SIG-M5 treated with dmso at 0.1 percent for 504 hours (cell line): ENCODE data around the gene AGTR1.

Experiments used
- DNase-seq: peaks from one replicate; lab custom pipeline; 2025; ENCODE audit not compliant: unreplicated experiment; lab: John Stamatoyannopoulos, UW

AGTR1 gene

DNA sequence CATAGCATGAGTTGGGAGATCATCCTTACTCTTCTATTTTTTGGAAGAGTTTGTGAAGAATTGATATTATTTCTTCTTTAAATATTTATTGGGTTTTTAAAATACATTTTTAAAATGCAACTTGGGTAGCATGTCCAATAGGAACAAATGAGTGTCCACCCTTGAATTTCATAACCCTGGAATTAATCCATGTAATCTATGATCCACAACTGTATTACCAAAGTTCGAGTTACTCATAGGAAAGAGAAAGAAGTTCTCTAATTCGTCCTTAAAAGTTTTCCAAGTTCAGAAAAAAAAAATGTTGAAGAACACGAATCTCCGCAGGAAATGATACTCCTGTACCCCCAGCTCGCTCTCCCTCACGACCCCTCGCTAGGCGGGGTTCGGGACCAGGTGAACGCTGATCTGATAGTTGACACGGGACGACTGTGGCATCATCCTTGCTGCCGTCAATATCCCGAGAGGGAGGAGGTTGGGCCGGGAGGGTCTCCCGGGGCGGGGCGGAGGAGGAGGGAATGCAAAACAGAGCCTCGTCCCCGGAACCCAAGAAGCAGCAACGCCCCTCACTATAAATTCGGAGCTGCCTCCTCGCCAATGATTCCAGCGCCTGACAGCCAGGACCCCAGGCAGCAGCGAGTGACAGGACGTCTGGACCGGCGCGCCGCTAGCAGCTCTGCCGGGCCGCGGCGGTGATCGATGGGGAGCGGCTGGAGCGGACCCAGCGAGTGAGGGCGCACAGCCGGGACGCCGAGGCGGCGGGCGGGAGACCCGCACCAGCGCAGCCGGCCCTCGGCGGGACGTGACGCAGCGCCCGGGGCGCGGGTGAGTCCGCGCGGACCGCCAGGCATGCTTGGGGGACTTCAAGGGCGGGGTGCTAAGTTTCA, at the start of gene AGTR1:
AGTR1 (plus strand) TSS at position 598 of the 884 bp plus-strand sequence. CDS start 43,133 bp downstream, outside the sequence.
- no peak for DNase-seq

DNA sequence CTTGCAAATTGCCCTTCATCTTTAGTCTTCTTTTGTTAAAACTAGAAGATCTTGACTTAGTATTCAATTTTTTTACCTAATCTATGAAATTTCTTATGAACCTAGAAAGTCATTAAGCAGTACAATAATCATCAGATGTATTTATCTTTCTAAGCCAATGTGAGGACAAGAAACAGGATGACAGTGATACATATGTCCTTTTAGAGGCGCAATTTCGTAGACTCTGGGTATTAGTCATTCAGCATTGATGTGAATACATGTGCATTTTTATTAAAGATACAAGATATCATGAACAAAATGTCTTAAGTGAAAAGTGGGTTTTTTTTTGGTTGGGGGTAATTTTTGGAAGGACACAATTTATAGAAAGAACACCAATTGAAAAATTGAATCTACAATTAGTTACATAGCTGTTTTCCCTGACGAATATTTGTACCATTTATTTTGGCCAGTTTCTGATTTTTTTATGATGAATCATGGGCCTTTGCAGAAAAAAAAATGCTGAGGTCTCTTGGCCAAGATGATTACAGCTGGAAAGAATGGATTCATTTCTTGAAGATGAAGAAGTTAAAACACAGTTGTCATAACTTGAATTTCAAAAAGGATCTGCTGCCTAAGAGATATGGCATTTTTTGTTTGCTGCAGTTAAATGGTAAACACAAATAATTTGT, 48.9 kb upstream of the AGTR1 start:
- no peak for DNase-seq

DNA sequence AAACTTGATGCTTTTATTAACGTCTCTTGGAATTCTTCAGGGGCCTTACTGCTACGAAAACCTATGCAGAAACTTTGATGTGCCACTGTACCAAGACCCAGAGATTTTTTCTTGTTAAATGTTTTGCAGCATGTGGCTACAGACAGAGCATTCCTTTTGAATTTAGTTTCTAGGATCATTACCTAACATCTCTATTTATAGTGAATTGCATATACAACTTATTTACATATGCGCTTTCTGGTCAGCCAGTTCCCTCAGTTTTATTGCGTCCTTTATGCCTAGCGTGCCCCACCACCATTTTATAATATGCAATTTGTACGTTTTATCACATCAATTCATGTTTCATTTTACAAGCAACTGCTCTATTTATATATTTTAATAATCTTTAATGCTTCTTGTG, 46.2 kb upstream of the AGTR1 start:
- DNase-seq, result no peak

DNA sequence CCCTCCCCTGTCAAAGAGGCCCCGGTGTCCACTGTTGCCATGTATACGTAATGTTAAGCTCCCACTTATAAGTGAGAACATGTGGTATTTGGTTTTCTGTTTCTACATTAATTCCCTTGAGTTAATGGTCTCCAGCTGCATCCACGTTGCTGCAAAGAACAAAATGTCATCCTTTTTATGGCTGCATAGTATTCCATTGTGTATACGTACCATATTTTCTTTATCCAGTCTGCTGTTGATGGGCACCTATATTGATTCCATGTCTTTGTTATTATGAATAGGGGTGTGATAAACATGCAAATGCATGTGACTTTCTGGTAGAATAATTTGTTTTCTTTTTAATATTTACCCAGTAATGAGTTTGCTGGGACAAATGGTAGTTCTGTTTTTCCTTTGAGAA, 43.3 kb upstream of the AGTR1 start:
- no peak for DNase-seq

DNA sequence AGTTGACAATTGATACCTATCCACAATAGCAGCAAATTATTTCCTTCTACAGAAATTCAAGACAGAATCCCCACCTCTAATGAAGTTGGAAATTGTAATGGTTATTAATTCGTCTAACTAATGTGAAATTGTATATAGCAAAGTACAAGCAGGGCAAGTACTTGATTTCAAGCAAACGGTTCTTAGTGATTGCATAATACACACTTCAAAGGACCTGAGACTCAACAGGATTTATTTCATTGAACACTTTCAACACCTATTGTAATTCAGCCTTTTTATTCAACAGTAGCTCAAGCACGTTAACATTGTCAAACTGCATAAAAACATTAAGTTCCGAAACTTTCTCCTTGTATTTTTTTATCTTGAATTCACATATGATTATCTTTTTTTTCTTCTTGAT, 40.2 kb upstream of the AGTR1 start:
- no peak for DNase-seq

DNA sequence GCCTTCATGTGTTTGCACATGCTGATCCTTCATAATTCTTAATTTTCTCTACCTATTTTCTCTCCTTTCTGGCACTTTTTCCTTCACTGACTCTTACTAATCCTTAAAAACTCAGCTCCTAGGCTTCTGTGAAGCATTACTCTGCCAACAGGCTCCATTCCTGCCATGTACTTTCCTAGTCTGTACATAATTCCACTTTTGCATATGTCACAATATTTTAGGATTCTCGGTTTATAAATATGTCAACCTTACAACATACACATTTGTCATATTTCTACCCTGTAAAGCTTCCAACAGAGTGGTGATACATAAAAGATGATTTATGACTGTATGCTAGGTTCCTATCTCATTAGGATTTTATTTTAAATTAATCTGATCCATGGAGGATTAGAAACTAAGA, 38.2 kb upstream of the AGTR1 start:
- DNase-seq, result no peak

DNA sequence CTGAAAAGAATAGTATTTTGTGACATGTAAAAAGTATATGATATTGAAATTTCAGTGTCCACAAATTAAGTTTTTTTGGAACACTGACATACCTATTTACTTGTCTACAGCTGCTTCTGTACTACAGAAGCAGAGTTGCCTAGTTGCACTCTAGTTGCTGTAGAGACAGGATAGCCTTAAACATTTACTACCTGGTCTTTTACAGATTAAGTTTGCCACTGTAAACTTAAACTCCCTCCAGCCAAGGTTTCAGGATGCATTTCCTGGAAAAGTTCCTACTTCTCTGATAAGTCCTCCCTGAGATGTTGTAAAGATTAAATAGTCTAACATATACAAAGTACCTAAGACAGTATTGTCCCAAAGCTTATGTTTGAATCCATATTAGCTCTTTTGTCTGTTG, 17.4 kb upstream of the AGTR1 start:
- DNase-seq, result no peak

DNA sequence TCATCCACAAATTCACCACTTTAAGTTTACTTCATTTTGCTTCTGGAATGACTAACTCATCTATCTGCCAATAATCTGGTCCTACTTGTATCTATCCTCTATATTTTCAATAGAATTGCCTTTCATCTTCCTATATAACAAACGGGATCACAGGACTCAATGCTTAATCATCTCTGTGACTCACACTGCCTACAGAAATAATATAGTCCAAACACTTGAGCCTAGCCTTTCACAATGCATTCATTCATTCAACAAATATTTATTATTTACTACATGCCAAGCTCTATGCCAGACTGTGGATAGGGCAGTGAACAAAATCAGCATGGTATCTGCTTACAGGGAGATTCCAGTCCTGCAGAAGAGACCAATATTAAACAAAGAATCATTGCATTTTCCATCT, 16.6 kb upstream of the AGTR1 start:
- no peak for DNase-seq

DNA sequence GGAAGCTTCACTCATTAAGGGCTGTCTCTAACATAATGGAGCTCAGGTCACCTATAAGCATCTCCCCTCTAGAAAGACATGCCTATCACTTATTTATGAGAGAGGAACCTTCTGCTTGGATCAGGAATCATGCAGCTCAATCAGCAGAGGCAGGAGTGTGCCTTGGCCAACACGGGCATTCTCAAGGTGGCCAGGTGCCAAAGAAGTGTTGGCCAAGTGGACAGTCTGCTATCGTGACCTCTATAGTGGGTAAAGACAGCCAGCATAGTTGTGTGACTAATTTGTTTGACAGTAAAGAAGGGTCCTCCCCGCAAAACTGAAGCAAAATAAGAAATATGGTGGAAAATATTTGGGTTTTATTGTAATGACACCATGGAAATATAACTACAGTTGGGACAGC, 14.7 kb upstream of the AGTR1 start:
- DNase-seq, result no peak

DNA sequence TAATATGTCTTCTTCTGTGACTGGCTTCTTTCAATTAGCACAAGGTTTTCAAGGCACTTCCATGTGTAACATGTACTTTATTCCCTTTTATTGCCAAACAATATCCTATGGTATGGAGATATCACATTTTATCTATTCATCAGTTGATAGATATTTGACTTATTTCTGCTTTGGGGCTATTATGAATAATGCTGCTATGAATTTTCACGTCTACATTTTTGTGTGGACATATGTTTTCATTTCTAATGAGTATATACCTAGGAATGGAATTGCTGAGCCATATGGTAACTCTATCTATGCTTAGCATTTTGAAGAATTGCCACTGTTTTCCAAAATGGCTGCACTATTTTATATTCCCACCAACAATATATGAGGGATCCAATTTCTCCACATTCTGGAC, 3.6 kb upstream of the AGTR1 start:
- no peak for DNase-seq

DNA sequence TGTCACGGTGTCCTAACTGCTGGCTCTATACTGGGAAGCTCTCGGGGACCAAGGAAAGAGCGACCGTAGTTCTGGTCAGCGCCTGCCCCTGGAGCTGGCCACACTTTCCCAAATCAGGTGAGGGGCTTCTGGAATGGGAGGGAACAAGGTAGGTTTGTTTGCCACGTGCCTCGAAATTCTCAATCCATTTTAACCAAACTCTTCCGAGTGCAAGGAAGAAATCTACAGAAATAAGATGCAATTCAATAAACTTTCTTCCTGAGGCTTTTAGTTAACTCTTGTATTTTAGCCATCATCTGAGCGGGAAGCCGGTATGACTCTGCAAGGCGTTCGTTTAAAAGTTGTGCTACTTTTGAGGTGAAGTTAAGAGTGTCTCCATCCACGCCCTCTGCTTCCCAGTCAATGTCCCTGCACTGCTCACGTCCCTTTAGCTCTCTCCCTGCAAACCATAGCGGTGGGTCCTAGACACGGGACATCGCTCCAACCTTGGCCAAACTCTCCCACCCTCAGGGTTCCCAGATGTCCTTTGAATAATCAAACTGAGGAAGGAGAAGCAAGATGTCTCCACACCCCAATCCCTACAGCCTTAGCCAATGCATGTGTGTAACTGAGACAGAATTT, 597 bp downstream of the AGTR1 start:
- DNase-seq, result no peak

DNA sequence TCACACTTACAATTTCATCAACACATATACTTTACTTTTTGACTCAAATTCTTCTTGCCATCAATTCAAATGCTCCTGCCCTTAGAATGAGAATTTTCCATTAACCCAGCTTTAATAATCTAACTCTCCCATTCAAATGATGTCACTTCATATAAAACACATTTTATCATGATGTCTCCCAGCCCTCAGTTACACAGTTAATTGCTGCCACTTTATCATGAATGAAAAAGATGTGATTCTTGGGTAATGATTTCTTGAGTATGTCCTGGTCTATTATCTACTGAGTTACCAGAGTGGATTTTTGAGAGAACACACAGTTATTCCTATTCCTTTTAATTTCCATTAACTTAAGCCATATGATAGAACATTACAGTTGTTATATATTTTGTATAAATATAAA, 7.6 kb downstream of the AGTR1 start:
- no peak for DNase-seq

DNA sequence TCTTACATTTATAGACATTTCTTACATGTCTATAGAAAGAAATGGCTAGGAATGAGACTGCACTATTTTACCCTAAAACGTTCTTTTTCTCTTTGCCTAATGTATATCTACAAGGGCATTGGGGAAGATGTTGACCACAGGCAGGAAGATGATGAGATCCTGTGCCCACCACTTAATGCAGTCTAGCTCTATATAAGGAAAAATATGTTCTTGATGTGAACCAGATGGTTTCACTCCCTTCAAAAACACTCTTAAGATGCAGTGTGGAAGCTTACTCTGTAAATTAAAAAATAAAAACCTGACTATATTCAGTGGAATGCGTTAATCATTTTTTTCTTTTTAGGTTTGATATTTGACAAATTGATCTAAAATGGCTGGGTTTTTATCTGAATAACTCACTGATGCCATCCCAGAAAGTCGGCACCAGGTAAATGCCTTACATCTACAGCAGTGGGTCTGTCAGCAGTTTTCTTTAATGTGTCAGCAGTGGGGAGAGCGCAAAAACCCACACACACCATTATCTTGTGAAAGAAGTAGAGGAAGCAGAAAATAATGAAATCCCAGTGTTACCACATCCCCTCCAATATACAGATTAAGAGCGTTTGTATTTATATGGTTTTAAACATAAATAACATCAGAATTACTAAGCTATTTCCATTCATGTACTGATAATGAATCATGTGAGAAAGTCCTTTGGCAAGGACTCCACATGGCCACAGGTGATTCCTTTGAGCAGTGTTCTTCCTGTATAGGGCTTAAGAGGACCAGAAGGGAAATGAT, 10.1 kb downstream of the AGTR1 start:
- no peak for DNase-seq

DNA sequence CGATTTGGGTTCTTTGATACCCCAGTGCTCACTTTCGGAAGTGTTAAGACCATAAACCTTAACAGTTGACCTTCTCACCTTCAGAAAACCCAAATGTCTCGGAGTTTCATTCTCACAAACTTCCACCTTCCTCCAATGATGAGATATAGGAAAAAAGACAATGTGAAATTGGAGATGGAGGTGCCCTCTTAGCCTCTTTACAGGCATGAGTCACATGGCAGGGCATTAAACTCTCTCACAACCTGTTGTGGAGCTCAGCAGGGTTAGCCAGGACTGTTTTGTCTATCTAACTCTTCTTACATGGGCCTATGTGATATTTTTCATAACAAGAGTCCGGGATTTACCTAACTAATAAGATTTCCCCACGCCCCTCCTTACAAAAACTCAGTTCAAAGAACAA, 10.7 kb downstream of the AGTR1 start:
- DNase-seq, result no peak

DNA sequence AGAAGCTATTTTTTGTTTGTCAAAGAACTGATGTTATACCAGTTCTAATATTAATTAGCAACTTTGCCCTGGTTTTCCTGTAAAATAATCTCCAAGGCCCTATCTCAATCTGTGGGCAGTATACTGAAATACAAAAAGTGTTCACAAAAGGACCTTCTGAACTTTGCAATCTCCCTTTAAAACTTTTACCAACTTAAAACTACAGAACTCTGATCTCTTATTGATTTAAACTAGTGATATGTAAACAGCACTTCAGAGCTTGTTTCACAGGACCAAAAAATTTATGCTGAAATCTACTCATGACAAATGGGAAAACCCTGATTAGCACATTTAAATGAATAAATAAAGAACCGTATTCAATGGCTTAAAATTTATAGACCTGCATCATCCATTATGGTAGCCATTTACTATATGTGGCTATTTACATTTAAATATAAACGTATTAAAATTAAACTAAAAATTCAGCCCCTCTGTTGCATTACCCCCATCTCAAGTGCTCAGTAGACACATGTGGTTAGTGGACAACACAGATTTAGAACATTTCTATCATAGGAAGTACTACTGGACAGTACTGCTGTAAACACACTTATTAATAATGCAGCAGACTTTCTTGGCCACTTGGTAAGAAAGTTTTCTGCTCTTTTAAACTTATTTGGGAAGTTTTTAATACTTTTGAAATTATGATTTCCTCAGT, 12.0 kb downstream of the AGTR1 start:
- no peak for DNase-seq

DNA sequence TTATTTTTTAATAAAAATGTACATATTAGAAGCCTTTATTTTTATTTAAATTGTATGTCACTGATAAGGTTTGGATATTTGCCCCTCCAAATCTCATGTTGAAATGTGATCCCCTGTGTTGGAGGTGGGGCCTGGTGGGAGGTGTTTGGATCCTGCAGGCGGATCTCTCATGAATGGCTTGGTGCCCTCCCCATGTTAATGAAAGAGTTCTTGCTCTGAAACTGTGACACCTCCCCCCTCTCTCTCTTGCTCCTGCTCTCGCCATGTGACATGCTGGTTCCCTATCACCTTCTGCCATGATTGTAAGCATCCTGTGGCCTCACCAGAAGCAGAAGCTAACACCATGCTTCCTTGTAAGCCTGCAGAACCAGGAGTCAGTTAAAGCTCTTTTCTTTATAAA, 13.0 kb downstream of the AGTR1 start:
- no peak for DNase-seq

DNA sequence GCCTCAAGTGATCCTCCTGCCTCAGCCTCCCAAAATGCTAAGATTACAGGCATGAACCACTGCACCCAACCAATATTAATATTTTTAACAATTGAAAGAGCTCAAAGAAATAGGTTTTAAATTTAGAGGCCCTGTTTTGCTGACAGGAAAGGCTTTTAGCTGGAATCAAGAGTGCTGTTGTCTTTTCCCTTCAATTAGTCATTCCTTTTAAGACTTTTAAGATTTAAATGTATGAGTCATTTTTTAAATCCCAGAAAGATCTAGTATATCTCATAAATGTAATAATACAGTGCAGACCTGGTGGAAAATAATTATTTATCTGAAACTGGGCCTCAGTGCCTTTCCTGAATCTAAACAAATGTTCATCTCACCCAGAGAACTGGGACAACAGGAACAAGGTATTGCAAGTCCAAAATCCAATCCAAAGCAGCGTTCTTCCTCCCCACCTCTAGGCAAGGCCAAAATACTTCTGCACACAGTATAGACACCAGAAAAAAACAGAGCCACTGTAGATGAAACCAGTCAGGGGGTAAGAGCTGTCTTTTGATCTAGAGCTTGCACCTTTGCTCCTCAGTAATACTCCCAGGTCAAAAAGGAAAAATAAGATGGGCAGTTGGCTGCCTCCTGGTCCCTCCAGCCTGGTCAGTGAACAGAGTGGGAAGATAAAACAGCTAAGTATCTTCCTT, 14.4 kb downstream of the AGTR1 start:
- DNase-seq, result no peak

DNA sequence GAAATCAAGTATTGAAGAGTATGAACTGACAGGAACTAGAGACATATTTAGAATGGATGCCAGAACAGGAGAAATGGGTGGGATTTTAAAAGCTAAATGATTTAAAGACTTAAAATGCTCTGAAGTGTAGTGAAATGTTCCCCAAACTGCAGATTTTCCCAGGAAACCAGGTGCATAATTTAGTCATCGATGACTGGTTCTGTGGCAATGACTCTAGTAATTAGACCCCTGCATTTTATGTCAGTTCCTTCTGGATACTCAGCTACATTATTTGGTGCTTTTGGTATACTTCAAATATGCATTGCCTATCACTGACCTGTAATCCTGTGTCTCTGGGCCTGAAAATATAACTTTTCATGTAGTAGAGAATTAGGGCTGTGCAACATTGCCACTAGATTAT, 16.8 kb downstream of the AGTR1 start:
- DNase-seq, result no peak

DNA sequence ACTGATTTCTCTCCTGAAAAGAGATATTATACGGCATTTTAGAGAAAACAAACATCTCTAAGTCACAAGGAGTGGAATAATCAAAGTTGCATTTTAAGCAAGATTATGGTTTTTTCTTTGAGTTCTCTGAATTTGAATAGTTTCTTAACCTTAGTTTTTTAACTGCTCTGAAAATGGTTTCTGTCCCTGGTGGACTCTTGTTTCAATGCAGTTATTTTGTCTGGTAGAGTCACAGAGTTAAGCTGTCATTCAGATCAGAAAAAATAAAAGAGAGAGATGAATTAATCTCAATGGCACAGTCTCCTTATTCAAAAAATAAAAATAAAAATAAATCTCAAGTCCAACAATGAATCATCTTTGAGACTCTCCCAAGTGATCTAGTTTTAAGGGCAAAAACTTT, 19.0 kb downstream of the AGTR1 start:
- DNase-seq, result no peak

DNA sequence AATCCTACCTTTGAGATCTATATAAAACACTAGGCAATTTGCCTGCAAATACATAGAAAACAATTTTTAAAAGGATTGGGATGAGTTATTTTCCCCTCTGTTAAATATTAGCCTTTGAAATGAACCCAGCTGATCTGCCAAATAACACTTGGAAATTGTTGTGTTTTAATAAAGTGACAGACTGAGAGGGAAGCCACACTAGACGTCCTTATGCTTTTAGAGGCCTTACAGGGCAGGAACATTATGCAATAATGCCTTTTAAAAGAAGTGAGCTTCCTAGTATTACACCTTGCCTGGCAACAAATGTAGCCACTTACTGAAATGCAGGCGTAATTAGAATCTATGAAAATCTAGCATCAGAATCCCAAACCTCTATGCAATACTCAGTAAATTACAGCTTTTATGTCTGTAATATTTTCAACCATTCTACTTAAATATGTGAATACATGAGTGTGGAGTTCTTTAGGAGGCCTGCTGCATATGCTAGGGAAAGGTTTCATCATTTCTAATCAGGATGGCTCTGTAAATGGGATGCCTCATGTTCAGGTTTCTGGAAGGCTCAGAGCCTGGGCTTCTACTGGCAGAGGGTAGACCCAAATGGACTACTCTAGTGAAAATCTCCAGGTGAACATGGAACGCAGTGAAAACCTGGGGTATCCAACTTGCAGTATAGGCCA, 20.3 kb downstream of the AGTR1 start:
- no peak for DNase-seq
